Hippocampal formation (tissue), 2 donors: Measurements from ENCODE around the gene ZNF579.
A peak's percentile ranks its signal among the peaks of the same experiment; 100 is the strongest.
"Not testable (repeated sequence)": the region's sequence is repeated elsewhere in the genome, so short reads cannot be mapped to it uniquely, and the experiment has no call there.

ENCODE experiments used
- DNase-seq, 2 donors: peaks; one replicate each; lab custom pipeline; 2025; lab: John Stamatoyannopoulos, UW

ZNF579 gene

DNA sequence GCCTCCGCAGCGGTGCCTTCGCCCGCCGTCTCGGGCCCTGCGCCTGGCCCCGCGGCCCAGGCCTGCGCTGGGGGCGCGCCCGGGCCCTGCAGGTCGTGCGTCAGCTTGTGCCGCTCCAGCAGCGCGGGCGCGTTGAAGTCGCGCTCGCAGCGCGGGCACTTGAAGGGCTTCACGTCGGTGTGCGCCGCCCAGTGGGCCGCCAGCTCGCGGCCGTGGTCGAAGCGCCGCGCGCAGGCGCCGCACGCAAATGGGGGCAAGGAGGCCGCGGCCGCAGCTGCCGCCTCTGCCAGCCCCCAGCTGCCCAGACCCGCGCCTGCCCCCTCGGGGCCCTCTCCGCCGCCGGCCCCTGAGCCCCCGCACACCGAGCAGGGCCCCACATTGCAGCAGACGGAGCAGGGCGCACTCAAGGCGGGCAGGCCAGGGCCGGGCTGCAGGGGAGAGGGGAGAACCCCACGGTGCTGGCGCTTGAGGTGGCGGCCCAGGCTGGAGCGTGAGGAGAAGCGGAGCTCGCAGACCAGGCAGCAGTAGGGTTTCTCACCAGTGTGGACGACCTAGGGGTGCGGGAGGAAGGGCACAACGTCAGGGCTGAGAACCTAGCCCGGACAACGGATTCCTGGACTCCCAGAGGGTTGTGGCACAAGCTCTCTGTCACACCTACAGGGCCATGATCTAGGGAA lies 12.6 kb upstream of the ZNF579 start:
- no peak for DNase-seq

DNA sequence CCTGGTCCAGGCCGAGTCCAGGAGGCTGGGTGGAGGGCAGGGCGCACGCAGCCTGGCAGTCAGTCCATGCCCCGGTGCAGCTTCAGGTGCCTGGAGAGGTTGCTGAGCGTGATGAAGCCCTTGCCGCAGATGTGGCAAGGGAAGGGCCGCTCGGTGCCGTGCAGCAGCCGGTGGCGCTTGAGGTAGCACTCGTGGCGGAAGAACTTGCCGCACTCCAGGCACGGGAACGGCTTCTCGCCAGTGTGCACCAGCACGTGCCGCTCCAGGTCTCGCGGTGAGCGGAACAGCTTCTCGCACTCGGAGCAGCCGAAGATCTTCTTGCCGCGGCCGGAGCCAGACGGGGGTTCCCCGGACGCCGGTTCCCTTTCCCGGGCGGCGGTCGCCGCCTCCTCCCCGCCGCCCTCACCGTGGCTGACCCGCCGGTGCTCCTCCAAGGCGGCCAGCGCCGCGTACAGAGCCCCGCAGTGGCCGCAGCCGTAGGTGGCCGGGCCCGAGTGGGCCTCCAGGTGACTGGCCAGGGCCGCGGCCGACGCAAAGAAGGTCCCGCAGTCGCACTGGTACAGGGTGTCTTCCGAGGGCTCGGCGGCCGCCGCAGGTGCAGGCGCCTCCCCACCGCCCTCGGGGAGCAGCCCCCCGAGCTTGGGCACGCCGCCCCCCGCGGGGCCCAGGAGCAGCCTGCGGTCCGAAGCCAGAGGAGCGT lies 11.9 kb upstream of the ZNF579 start:
- no peak for DNase-seq

DNA sequence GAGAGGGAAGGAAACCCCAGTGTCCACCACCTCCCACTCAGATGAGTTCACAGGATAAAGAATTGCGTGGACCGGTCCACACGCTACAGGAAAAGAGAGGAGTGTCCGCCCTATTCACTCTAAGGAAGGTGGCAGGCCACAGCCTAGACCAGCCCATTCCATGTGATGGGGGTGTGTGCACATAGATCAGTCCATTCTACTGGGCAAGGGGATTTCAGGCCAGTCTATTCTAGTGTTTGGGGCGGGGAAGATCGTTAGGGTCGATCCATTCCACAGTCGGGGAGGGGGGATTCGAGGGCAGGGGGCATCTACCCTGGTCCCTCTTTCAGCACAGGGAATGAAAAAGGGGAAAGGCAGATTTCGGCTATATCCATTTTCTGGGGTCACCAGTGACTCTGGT lies 10.9 kb upstream of the ZNF579 start:
- DNase-seq, result no peak

- DNase-seq, result no peak
Measured at GRCh38 chr19:55590617-55591016, 10.0 kb upstream of the ZNF579 start.

- no peak for DNase-seq
Measured at GRCh38 chr19:55590109-55590508, 9.5 kb upstream of the ZNF579 start.

GRCh38 chr19:55588738-55589137 lies 8.1 kb upstream of the ZNF579 start:
- no peak for DNase-seq

DNA sequence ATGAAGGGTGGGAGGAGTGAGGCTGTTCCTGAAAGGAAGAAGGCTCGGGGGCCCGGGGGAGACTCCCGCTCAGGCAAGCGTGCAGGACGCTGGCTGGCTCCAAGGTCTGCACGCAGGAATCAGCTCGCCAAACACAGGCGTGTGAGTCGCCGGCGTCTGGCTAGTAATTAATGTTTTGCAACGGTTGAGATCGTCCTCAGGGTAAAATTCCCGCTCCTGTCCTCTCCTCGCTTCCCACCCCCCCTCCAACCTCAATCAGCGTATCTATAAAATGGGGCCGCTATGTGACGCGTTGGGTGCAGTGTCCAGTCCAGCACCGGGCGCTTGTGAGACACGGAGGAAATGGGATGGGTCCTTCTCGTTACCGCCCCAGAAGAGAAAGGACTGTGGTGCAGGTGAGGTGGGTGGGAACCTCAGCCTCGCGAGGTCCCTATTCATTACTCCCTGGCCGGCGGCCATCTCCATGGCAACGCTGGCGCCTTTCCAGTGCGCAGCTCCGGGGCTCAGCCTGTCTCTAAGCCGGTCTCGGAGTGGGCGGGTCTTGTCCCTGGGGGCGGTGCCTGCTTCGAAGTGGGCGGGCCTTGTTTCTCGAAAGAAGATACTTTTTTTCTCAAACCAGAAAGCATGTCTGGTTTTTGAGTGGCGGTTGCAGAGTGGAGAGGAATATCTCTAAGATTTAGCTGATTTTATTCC lies 6.5 kb upstream of the ZNF579 start:
- peak; percentile 74 to 82 for DNase-seq

DNA sequence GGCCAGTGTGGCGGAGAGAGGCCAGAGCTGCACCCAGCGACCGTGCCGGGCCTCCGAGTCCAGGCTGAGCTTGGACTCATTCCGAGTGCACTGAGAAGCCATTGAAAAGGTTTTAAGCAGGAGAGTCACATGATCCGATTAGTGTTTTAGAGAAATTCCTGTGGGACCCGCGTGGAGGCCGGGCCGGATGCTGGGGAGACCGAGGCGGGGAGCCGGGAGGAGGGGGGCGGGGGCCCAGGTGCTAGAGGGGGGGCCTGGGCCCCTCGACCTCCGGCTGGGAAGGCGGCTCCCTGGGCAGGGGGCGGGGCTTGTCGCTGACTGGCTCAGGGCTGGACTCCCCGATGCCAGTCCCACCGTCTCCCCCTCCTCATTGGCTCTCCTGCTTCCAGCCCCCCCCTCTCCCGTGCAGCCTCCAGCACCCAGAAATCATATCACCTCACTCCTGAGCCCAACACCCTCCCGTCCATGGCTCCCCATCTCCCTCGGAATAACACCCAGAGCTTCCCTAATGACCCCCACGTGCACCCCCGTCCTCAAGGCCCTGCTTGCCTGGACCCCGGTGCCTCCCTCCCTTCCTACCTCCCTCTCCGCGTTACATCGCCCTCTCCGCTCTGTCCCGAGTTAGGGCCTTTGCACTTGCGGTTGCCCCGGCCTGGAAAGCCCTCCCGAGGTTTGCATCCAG lies 5.2 kb upstream of the ZNF579 start:
- peak; percentile 24 to 61 for DNase-seq

DNA sequence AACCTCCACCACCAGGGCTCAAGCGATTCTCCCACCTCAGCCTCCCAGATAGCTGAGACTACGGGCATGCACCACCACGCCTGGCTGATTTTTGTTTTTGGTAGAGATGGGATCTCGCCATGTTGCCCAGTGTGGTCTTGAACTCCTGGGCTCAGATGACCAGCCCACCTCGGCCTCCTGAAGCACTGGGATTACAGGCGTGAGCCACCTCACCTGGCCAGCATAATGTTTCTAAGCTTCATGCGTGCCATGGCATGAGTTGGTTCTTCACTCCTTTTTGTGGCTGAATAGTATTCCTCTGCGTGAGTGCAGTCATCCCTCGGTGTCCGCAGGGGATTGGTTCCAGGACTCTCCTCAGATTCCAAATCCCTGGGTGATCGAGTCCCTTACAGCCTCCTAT lies 4.2 kb upstream of the ZNF579 start:
- DNase-seq, result no peak

GRCh38 chr19:55583897-55584296 lies 3.2 kb upstream of the ZNF579 start:
- DNase-seq, result not testable (repeated sequence)

- not testable (repeated sequence) for DNase-seq
Measured at GRCh38 chr19:55582284-55582683, 1.6 kb upstream of the ZNF579 start.

GRCh38 chr19:55581823-55582223 lies 1.2 kb upstream of the ZNF579 start:
- DNase-seq, result no peak

DNA sequence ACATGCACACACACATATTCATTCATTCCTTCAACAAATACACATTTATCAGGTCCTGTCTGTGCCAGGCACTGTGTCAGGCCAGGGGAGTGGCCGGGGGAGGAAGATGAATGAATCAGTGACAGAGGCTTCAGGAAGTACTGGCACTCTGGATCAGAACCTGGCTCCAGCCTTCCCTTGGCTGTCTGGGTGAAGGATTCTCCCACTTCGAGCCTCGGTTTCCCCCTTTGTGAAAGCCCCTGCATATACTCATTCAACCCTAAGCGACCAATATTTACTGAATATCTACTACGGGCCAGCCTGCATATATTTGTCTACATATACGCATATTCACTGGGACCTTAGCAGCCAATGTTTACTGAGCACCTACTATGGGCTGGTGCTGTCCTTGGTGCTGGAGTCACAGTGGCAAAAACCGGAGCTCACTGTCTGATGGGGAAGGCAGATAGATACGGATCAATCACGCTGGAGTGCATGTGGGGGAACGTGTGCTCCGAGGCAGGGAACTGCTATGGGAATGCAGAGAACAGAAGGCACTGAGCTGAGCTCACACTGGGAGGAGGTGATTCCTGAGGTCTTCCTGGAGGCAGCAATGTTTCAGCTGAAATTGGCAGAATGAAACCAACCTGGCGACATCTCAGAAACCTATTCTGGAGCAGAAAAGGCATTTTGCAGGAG lies 636 bp upstream of the ZNF579 start:
- DNase-seq, result no peak

DNA sequence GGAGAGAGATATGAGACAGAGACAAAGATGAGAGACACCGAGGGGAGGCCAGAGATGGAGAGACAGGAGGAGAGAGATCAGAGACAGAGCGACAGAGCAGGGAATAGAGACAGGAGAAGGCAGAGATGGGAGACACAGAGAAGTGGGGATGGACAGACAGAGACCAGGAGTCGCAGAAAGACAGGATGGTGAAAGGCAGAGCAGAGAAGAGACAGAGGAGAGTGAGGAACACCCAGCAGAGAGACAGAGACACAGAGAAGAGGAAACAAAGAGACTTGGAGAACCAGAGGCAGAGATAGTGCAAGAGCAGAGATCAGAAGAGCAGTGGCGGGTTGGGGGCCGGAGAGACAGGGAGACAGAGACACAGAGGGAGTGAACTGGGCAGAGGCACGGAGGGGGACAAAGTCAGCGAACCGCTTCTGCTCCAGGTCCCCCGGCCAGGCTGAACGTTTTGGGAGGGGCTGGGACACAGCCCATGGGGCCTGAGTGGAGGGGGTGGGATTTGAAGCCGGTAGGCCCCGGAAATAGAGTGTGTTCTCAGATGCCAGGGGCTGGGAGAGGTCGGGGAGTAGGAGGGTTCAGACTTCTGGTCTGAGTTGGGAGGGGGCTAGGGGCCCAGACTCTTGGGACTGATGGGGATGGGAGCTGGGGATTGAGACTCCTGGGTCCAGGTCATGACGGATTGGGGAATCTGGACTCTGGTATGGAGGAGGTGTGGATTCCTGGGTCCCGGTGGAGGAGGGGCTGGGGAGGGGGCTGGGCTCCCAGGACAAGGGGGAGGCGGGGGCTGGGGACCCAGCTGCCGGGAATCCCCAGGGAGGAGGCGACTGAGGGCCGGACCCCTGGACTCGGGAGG lies 654 bp downstream of the ZNF579 start:
- DNase-seq, result no peak

- DNase-seq, result no peak
Measured at GRCh38 chr19:55578761-55579747, 1.6 kb downstream of the ZNF579 start.

GRCh38 chr19:55578031-55578760 lies 2.5 kb downstream of the ZNF579 start:
- no peak for DNase-seq

GRCh38 chr19:55576746-55577145 lies 3.9 kb downstream of the ZNF579 start:
- no peak for DNase-seq

GRCh38 chr19:55573929-55574328 lies 6.7 kb downstream of the ZNF579 start:
- not testable (repeated sequence) for DNase-seq

DNA sequence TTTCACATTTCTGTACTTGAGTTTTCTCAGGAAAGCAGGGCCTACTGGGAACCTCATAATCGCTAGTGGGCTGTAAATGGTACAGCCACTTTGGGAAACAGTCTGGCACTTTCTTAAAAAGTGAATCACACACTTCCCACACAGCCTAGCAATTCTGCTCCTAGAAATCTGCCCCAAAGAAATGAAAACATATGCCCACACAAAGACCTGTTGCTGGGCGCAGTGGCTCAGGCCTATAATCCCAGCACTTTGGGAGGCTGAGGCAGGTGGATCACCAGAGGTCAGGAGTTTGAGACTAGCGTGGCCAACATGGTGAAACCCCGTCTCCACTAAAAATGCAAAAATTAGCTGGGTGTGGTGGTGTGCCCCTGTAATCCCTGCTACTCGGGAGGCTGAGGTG lies 11.2 kb downstream of the ZNF579 start:
- not testable (repeated sequence) for DNase-seq
